ENCODE measurements around the gene SCIN.
"Not testable (repeated sequence)": the region's sequence is repeated elsewhere in the genome, so short reads cannot be mapped to it uniquely, and the experiment has no call there.

The SCIN gene

GRCh38 chr7:12685550-12685949, 115.0 kb downstream of the SCIN start:
- no peak for DNase-seq (ENCODE audit: low spot score)
- TF ChIP-seq CTCF (IDR thresholded peaks at IDR 0.05; ENCODE audit: extremely low read depth, missing control alignments), result no peak

- peak; percentile 92 for DNase-seq (ENCODE audit: low spot score)
- TF ChIP-seq CTCF (IDR thresholded peaks at IDR 0.05; ENCODE audit: extremely low read depth, missing control alignments), result peak; percentile 87
Measured at GRCh38 chr7:12686234-12686890, 115.8 kb downstream of the SCIN start.

DNA sequence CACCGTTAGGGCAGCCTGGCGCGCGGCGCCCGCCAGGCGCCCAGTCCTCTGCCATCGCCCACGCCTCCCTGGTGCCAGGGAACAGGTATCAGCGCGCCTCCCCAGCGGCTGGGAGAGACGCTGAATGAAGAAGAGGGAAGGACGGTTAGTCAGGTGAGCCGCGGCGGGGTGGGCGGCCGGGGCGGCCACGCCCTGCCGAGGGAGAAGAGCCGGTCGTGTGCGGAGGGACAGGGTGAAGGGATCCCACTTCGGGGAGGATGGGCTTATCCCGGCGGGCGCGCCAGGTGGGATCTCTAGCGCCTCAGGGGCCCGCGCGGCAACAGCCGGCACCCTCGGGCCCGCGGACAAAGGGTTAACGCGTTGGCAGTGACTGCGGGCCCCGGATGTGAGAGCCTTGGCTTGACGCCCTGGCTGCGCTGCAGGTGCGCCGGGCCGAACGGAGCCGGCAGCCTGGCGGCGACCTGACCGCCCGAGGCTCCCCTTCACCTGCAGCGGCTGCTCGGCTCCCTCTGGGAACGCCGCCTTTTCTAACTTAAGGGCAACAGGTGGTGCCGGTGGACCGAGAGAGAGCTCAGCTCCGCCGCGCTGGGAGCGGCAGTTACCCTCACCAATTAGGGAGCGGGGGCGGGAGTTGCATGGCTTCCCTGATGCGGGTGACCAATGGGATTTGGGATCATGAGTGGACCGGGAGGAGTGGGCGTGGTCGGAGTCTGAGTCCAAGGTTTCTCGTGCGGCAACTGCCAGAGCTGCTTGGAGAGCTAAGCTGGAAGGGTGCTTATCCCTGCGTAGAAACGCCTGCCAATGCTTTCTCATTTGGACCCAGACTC, 116.6 kb downstream of the SCIN start, which contains the start of gene ARL4A:
ARL4A (plus strand) TSS at position 743 of the 827 bp plus-strand sequence. CDS start 622 bp downstream, outside the sequence.
- DNase-seq (ENCODE audit: low spot score), result peak; percentile 91
- TF ChIP-seq CTCF (IDR thresholded peaks at IDR 0.05; ENCODE audit: extremely low read depth, missing control alignments), result peak; percentile 47

DNA sequence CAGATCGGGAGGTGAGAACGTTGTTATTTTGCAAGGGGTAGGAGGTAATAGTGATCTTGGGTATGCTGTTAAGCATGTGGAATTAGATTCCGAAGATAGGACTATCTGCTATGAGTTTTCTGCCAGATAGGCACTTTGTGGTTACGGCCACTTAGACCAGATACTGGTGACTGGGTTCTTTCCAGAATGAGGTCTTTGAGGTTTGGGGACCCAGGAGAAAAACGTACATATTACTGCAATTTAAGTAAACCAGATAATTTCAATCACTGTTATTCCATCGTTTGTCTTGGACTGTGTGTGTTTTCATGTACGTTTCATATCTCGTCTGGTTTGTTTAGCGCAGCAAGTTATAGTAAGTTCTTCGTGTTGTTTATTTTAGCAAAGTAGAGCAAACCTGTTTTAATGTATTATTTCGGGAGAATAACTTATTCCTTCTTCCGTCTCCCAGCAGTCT, 117.2 kb downstream of the SCIN start:
- no peak for TF ChIP-seq CTCF (IDR thresholded peaks at IDR 0.05; ENCODE audit: extremely low read depth, missing control alignments)

GRCh38 chr7:12688485-12689170, 118.1 kb downstream of the SCIN start:
- not testable (repeated sequence) for DNase-seq (ENCODE audit: low spot score)

More for the DNA sequence above, 117.2 kb downstream of the SCIN start:
- DNase-seq (ENCODE audit: low spot score), result peak; percentile 14

GRCh38 chr7:12689451-12689850, 118.9 kb downstream of the SCIN start:
- no peak for TF ChIP-seq CTCF (IDR thresholded peaks at IDR 0.05; ENCODE audit: extremely low read depth, missing control alignments)
- no peak for DNase-seq (ENCODE audit: low spot score)

DNA sequence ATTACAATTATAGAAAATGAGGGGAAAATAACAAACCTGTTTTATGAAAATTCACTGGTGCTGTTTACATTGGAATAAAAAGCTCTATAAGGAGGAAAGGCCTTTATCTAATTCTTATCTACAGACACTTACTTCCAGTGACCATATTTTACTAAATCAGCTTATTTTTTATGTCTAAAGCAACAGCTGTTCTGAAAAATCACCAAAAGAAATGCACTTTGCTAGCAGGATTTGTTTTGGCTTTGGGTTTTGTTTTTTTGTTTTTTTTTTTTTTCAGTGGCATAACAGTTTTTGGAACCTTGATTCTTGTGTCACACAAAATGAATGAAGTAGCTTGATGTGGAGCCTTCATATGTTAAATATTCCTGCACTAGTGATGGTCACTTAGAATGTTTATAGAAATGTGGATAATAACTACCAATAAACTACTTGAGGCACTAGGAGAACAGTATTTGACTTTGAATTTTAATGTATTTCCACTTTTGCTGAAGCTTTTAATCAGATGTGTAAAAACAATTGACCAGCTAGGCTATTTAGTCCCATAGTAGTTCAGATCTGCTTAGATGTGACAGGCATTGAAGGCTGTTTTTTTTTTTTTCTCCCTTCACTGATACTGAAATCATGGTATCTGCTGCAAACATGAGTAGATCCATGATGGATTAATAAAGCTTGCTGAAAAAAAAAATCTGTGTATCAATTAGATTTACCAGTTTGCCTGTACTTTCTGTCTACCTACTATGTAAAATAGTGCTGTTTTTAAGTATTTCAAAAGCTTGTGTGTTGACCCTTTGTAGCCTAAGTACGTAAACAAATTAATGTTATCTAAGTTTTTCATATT, 119.7 kb downstream of the SCIN start:
- DNase-seq (ENCODE audit: low spot score), result no peak
- no peak for TF ChIP-seq CTCF (IDR thresholded peaks at IDR 0.05; ENCODE audit: extremely low read depth, missing control alignments)

- not testable (repeated sequence) for DNase-seq (ENCODE audit: low spot score)
Measured at GRCh38 chr7:12691388-12691787, 120.9 kb downstream of the SCIN start.
